Esophagus muscularis mucosa (tissue), 4 donors: ENCODE measurements around the gene NUCB1. TPM values are rescaled to one million over a fixed set of nuclear protein-coding genes. Genes with fewer than 3 reads are reported as not detected.
"Not testable (repeated sequence)": the region's sequence is repeated elsewhere in the genome, so short reads cannot be mapped to it uniquely, and the experiment has no call there.

Experiments
- DNase-seq: peaks from one replicate; pipeline ENCODE4 v3.0.0-alpha.2; 2017; ENCODE audit errors: extremely low spot score
- H3K27ac ChIP-seq, 4 donors: fragments of 200-600 bp; sonication (generic); replicated peaks in 1 of 4; 1 replicate in 3 of 4; 2 replicates in 1 of 4; pipeline ENCODE4 v1.5.1; 2016 to 2019; ENCODE audit warnings: mild to moderate bottlenecking in 1 of 4
- H3K27me3 ChIP-seq, 4 donors: fragments of 200-600 bp; sonication (generic); one replicate each; pipeline versions ENCODE4 v1.5.1 to v1.6.0; 2016 to 2019
- H3K36me3 ChIP-seq, 4 donors: fragments of 200-600 bp; sonication (generic); one replicate each; pipeline ENCODE4 v1.5.1; 2016 to 2019
- H3K4me1 ChIP-seq, 4 donors: fragments of 200-600 bp; sonication (generic); one replicate each; pipeline ENCODE4 v1.5.1; 2016 to 2019
- H3K4me3 ChIP-seq, 4 donors: fragments of 200-600 bp; sonication (generic); 1 replicate in 2 of 4; 2 replicates in 2 of 4; pipeline ENCODE4 v1.5.1; 2016 to 2019; ENCODE audit warnings: mild to moderate bottlenecking in 4 of 4, moderate library complexity in 1 of 4
- H3K9me3 ChIP-seq, 4 donors: fragments of 200-600 bp; sonication (generic); 1 replicate in 3 of 4; 2 replicates in 1 of 4; pipeline ENCODE4 v1.5.1; 2016 to 2019
- CTCF ChIP-seq, 3 experiments: fragments of 200-600 bp in 2 of 3; fragments of 450-650 bp in 1 of 3; sonication (generic) in 2 of 3; IDR thresholded peaks; one replicate each; pipeline ENCODE4 v1.5.1; 2017 to 2019; ENCODE audit warnings: antibody characterized with exemption in 3 of 3, mild to moderate bottlenecking in 2 of 3, moderate library complexity in 1 of 3
- EP300 ChIP-seq: sonication (generic); formaldehyde crosslinking; IDR thresholded peaks from one replicate; pipeline ENCODE4 v1.6.1; 2017; ENCODE audit warnings: antibody characterized with exemption
- POLR2A ChIP-seq: fragments of 450-650 bp; IDR thresholded peaks from one replicate; pipeline ENCODE4 v1.6.1; 2017; ENCODE audit warnings: antibody characterized with exemption, moderate library complexity, mild to moderate bottlenecking, low read depth
- POLR2AphosphoS5 ChIP-seq, 2 donors: sonication (generic); formaldehyde crosslinking; IDR thresholded peaks; one replicate each; pipeline ENCODE4 v1.6.1; 2017; ENCODE audit warnings: antibody characterized with exemption in 2 of 2
- WGBS: methylation state at CpG from one replicate; pipeline ENCODE4 v1.1.5; 2018; 5-methylcytosine and 5-hydroxymethylcytosine counted together
- intact Hi-C: fragments of 100-400 bp; cut with DNase I; formaldehyde crosslinking; loops from one replicate; pipeline ENCODE4 v1.15.1; 2023
- total RNA-seq, 4 donors: library from RNA; depleted of rRNA; stranded (reverse); fragments of >200 nt; gene quantifications; one replicate each; pipeline versions ENCODE4 v1.1.0 to v1.2.1, GENCODE V29; 2016

NUCB1 gene
- total RNA-seq, 4 donors from 2014 or later: 179 to 356 (median 284) TPM

GRCh38 chr19:48913114-48913889 lies 13.2 kb downstream of the NUCB1 start:
- no peak for DNase-seq
- H3K36me3 ChIP-seq: peaks cover 70 to 100% (median 98%) of the 10 kb centered on the region in 4 donors
- intact Hi-C loops: no loop called here
- TF ChIP-seq EP300: no peak
- TF ChIP-seq POLR2A: no peak
- no peak for TF ChIP-seq POLR2AphosphoS5 (IDR thresholded peaks at IDR 0.05)
- H3K4me1 ChIP-seq: peaks cover 0 to 8% (median under 1%) of the 10 kb centered on the region in 4 donors
- WGBS: 86% methylated on average over 9 of the region's 9 CpGs
- H3K9me3 ChIP-seq: no peaks in the 10 kb centered on the region
- H3K4me3 ChIP-seq: no peak overlapping the region
- no peaks in the 10 kb centered on the region for H3K27me3 ChIP-seq
- H3K27ac ChIP-seq: no peak overlapping the region

GRCh38 chr19:48914181-48914580 lies 14.1 kb downstream of the NUCB1 start:
- intact Hi-C loops: no loop called here
- Histone ChIP-seq H3K27me3 (no peaks in the 10 kb centered on the region), H3K36me3 (peaks cover 65 to 100% (median 98%) of the 10 kb centered on the region in 4 donors), H3K27ac (no peak overlapping the region), H3K9me3 (no peaks in the 10 kb centered on the region), H3K4me1 (peaks cover 0 to 5% (median 0%) of the 10 kb centered on the region in 4 donors), H3K4me3 (no peak overlapping the region)
- TF ChIP-seq CTCF (IDR thresholded peaks at IDR 0.05) (no peak), EP300 (no peak), POLR2A (no peak), POLR2AphosphoS5 (IDR thresholded peaks at IDR 0.05) (no peak)
- 91% methylated on average over 7 of the region's 8 CpGs for WGBS
- DNase-seq: no peak

- Histone ChIP-seq H3K27ac (no peak overlapping the region), H3K9me3 (no peaks in the 10 kb centered on the region), H3K27me3 (no peaks in the 10 kb centered on the region), H3K36me3 (peaks cover 58 to 100% (median 97%) of the 10 kb centered on the region in 4 donors), H3K4me3 (no peak overlapping the region), H3K4me1 (no peaks in the 10 kb centered on the region)
- intact Hi-C loops: no loop called here
- no peak for TF ChIP-seq POLR2A
- no peak for TF ChIP-seq CTCF (IDR thresholded peaks at IDR 0.05)
- TF ChIP-seq POLR2AphosphoS5 (IDR thresholded peaks at IDR 0.05): no peak
- TF ChIP-seq EP300: no peak
- DNase-seq: no peak
- WGBS: 85% methylated on average over 8 of the region's 8 CpGs
Measured at GRCh38 chr19:48915757-48916156, 15.6 kb downstream of the NUCB1 start.

- no peak for DNase-seq
- intact Hi-C loops: no loop called here
- Histone ChIP-seq H3K4me3 (no peak overlapping the region), H3K9me3 (no peaks in the 10 kb centered on the region), H3K36me3 (peaks cover 49 to 98% (median 97%) of the 10 kb centered on the region in 4 donors), H3K4me1 (no peaks in the 10 kb centered on the region), H3K27me3 (no peaks in the 10 kb centered on the region), H3K27ac (no peak overlapping the region)
- 89% methylated on average over 3 of the region's 6 CpGs for WGBS
- TF ChIP-seq POLR2A: no peak
- TF ChIP-seq CTCF (IDR thresholded peaks at IDR 0.05): no peak
- TF ChIP-seq POLR2AphosphoS5 (IDR thresholded peaks at IDR 0.05): no peak
- no peak for TF ChIP-seq EP300
Measured at GRCh38 chr19:48918071-48918470, 18.0 kb downstream of the NUCB1 start.

GRCh38 chr19:48918801-48919247 lies 18.7 kb downstream of the NUCB1 start:
- TF ChIP-seq EP300 (no peak), CTCF (IDR thresholded peaks at IDR 0.05) (no peak), POLR2AphosphoS5 (IDR thresholded peaks at IDR 0.05) (no peak), POLR2A (no peak)
- no peak for DNase-seq

GRCh38 chr19:48919271-48919670 lies 19.2 kb downstream of the NUCB1 start:
- peaks cover 40 to 94% (median 86%) of the 10 kb centered on the region in 4 donors for H3K36me3 ChIP-seq
- 92% methylated on average over 8 of the region's 8 CpGs for WGBS

More at GRCh38 chr19:48918801-48919247, 18.7 kb downstream of the NUCB1 start:
- H3K27ac ChIP-seq: no peak overlapping the region
- peaks cover 44 to 98% (median 90%) of the 10 kb centered on the region in 4 donors for H3K36me3 ChIP-seq
- no peaks in the 10 kb centered on the region for H3K4me1 ChIP-seq
- no peaks in the 10 kb centered on the region for H3K9me3 ChIP-seq
- WGBS: 83% methylated on average over 18 of the region's 18 CpGs
- no peak overlapping the region for H3K4me3 ChIP-seq
- intact Hi-C loops: no loop called here
- H3K27me3 ChIP-seq: no peaks in the 10 kb centered on the region

More at GRCh38 chr19:48919271-48919670, 19.2 kb downstream of the NUCB1 start:
- H3K4me1 ChIP-seq, H3K27me3 ChIP-seq, H3K27ac ChIP-seq, H3K4me3 ChIP-seq, intact Hi-C loops, H3K9me3 ChIP-seq, DNase-seq: not testable (repeated sequence)
